ENCODE results near the gene NHEJ1. TPM values are rescaled to one million over a fixed set of nuclear protein-coding genes. Genes with fewer than 3 reads are reported as not detected.

The NHEJ1 gene
- total and polyA plus RNA-seq, 11 donors, result 3.7 to 17.0 (median 8.0) TPM

- H3K27me3 ChIP-seq, result no peaks in the 10 kb centered on the region
- WGBS, 4 donors, result 81 to 86% (median 83%) methylated on average over 7 of the region's 7 CpGs
- H3K4me1 ChIP-seq, result peaks cover 7 to 57% (median 36%) of the 10 kb centered on the region in 12 donors
- no peaks in the 10 kb centered on the region for H3K9me3 ChIP-seq
- H3K36me3 ChIP-seq, result peaks cover 0 to 56% (median 47%) of the 10 kb centered on the region in 9 donors
- H3K27ac ChIP-seq, result peak overlapping the region in 7 of 12 donors; percentile 96 to 100 (median 99)
- TF ChIP-seq POLR2A (IDR thresholded peaks at IDR 0.05), result no peak
- no peak for TF ChIP-seq CTCF (IDR thresholded peaks at IDR 0.05)
- peak overlapping the region in 9 of 12 donors; percentile 75 to 99 (median 94) for H3K4me3 ChIP-seq
- ATAC-seq (no peak), DNase-seq (no peak)
- intact Hi-C loops (cut with DNase I), result loop anchor here in 8 of 10 donors (5.0 to 10.0 kb wide), 7 partner anchors 42 to 891 kb away; partner anchors contain the start of genes ABCB6 (in 3 of the 8), DNAJB2 (in 3 of the 8), DNPEP (in 3 of the 8) and ANKZF1 (in 1 of the 8)
These were observed 14.9 kb upstream of the NHEJ1 start for GRCh38 chr2:219175486-219175885.

- no peak for TF ChIP-seq CTCF (IDR thresholded peaks at IDR 0.05)
- no peak for TF ChIP-seq POLR2A (IDR thresholded peaks at IDR 0.05)
- ATAC-seq, result no peak
- no peaks in the 10 kb centered on the region for H3K9me3 ChIP-seq
- intact Hi-C loops (cut with DNase I), result loop anchor here in 9 of 10 donors (5.0 to 10.0 kb wide), 8 partner anchors 32 to 890 kb away; partner anchors contain the start of genes ABCB6 (in 3 of the 9), DNAJB2 (in 3 of the 9), DNPEP (in 3 of the 9) and ZFAND2B (in 3 of the 9)
- no peak overlapping the region for H3K4me3 ChIP-seq
- no peak for DNase-seq
- no peaks in the 10 kb centered on the region for H3K27me3 ChIP-seq
- peaks cover 7 to 54% (median 34%) of the 10 kb centered on the region in 12 donors for H3K4me1 ChIP-seq
- no peak overlapping the region for H3K27ac ChIP-seq
- peaks cover 0 to 49% (median 40%) of the 10 kb centered on the region in 9 donors for H3K36me3 ChIP-seq
- 73 to 88% (median 79%) methylated on average over 7 of the region's 7 CpGs for WGBS, 4 donors
These were observed 14.2 kb upstream of the NHEJ1 start for GRCh38 chr2:219174801-219175200.

GRCh38 chr2:219174146-219174545 is 13.5 kb upstream of the NHEJ1 start:
- peaks cover 4 to 48% (median 28%) of the 10 kb centered on the region in 12 donors for H3K4me1 ChIP-seq
- no peak for ATAC-seq
- TF ChIP-seq CTCF (IDR thresholded peaks at IDR 0.05), result no peak
- no peak for TF ChIP-seq POLR2A (IDR thresholded peaks at IDR 0.05)
- WGBS, 4 donors, result 92 to 100% (median 96%) methylated on average over 3 of the region's 3 CpGs
- no peaks in the 10 kb centered on the region for H3K9me3 ChIP-seq
- H3K4me3 ChIP-seq, result no peak overlapping the region
- intact Hi-C loops (cut with DNase I), result loop anchor here in 6 of 10 donors (5.0 to 10.0 kb wide), 4 partner anchors 33 to 889 kb away; partner anchors contain the start of genes DNPEP (in 3 of the 6), ZFAND2B (in 3 of the 6), ANKZF1 (in 1 of the 6) and ATG9A (in 1 of the 6)
- H3K27me3 ChIP-seq, result no peaks in the 10 kb centered on the region
- peaks cover 0 to 43% (median 37%) of the 10 kb centered on the region in 9 donors for H3K36me3 ChIP-seq
- no peak overlapping the region for H3K27ac ChIP-seq
- no peak for DNase-seq

GRCh38 chr2:219173176-219173575 is 12.6 kb upstream of the NHEJ1 start:
- H3K9me3 ChIP-seq, result no peaks in the 10 kb centered on the region
- WGBS, 4 donors, result 81 to 89% (median 86%) methylated on average over 6 of the region's 6 CpGs
- intact Hi-C loops (cut with DNase I), result loop anchor here in 6 of 10 donors (5.0 to 10.0 kb wide), 4 partner anchors 34 to 888 kb away; partner anchors contain the start of genes DNPEP (in 3 of the 6), ZFAND2B (in 3 of the 6), ANKZF1 (in 1 of the 6) and ATG9A (in 1 of the 6)
- no peak overlapping the region for H3K4me3 ChIP-seq
- H3K27ac ChIP-seq, result peak overlapping the region in 1 of 12 donors; percentile 4
- H3K27me3 ChIP-seq, result no peaks in the 10 kb centered on the region
- TF ChIP-seq POLR2A (IDR thresholded peaks at IDR 0.05) (no peak), CTCF (IDR thresholded peaks at IDR 0.05) (no peak)
- peaks cover 0 to 43% (median 37%) of the 10 kb centered on the region in 9 donors for H3K36me3 ChIP-seq
- no peak for ATAC-seq
- peaks cover 0 to 41% (median 22%) of the 10 kb centered on the region in 12 donors for H3K4me1 ChIP-seq
- no peak for DNase-seq

Measured in heart left ventricle (tissue), 16 donors.